NT2/D1 (cell line): ENCODE data around the gene SLC5A9.

Experiments
- SUZ12 ChIP-seq: IDR thresholded peaks from 2 replicates; pipeline ENCODE4 v1.6.1; 2011; ENCODE audit not compliant: insufficient read length, insufficient read depth; ENCODE audit errors: extremely low read depth
- YY1 ChIP-seq: IDR thresholded peaks from 2 replicates; pipeline ENCODE4 v1.6.1; 2011; ENCODE audit not compliant: insufficient read length, insufficient read depth
- ZNF274 ChIP-seq: IDR thresholded peaks from 2 replicates; pipeline ENCODE4 v1.6.1; 2011; ENCODE audit warnings: mild to moderate bottlenecking, low read depth, low read length

DNA sequence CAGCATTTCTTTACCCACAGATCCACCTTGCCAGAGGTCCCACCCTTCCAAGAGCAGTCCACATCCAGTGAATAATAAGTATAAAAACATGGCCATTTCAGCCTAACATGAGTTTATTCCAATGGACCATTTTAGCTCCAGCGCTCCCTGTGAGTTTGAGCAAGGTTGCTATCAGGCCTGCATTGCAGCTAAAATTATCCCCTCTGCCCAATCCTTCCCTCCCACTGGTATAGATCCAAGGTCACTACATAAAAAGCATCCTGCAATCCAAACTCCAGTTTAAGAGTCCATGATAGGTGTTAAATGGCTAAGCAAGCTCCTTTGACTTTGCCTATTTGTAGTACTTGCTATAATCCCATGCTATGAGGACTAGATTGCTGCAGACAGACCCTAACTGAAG lies 35.6 kb downstream of the SLC5A9 start:
- TF ChIP-seq YY1 (no peak), ZNF274 (no peak), SUZ12 (no peak)
